Cardiac muscle cell (in vitro differentiated cells and primary cell): ENCODE results near the gene CAMSAP3. TPM values are rescaled to one million over a fixed set of nuclear protein-coding genes. Genes with fewer than 3 reads are reported as not detected.

Source experiments
- DNase-seq, 2 donors: peaks; one replicate each; pipeline versions ENCODE4 v3.0.0 to v3.0.0-alpha.2; 2010 to 2017; ENCODE audit warnings: low read depth in 1 of 2, low spot score in 1 of 2
- H3K27ac ChIP-seq: fragments of 200-600 bp; sonication (generic); 2 replicates; pipeline ENCODE4 v1.5.1; 2016
- H3K27me3 ChIP-seq: fragments of 200-600 bp; sonication (generic); 2 replicates; pipeline ENCODE4 v1.6.0; 2016; ENCODE audit warnings: control low read depth
- H3K36me3 ChIP-seq: fragments of 200-600 bp; sonication (generic); 2 replicates; pipeline ENCODE4 v1.5.1; 2016; ENCODE audit warnings: control low read depth
- H3K4me1 ChIP-seq: fragments of 200-600 bp; sonication (generic); 2 replicates; pipeline ENCODE4 v1.8.1; 2017; ENCODE audit warnings: low read depth, mild to moderate bottlenecking, mixed run types
- H3K4me3 ChIP-seq: fragments of 200-600 bp; sonication (generic); 2 replicates; pipeline ENCODE4 v1.5.1; 2016; ENCODE audit warnings: mild to moderate bottlenecking
- H3K9me3 ChIP-seq: fragments of 200-600 bp; sonication (generic); 2 replicates; pipeline ENCODE4 v1.5.1; 2017; ENCODE audit warnings: low read depth, mild to moderate bottlenecking, control low read depth
- polyA plus RNA-seq: library from polyadenylated mRNA; unstranded; fragments of >200 nt; fragmentation: Nextera tagmentation; extraction: Ambion mirVana; gene quantifications from 2 replicates; pipeline ENCODE4 v1.2.1, GENCODE V29; 2016
- total RNA-seq: library from RNA; depleted of rRNA; stranded (reverse); fragments of >200 nt; gene quantifications from 2 replicates; pipeline ENCODE4 v1.2.3, GENCODE V29; 2016
- TF ChIP-seq, protein P1 (sequence below): IDR thresholded peaks from 2 replicates; pipeline ENCODE4 v1.5.1; 2012; ENCODE audit warnings: low read depth, mild to moderate bottlenecking, low read length

CAMSAP3 gene
- total and polyA plus RNA-seq, 2 experiments from 2014 or later, result 10.8 to 13.5 TPM

DNA sequence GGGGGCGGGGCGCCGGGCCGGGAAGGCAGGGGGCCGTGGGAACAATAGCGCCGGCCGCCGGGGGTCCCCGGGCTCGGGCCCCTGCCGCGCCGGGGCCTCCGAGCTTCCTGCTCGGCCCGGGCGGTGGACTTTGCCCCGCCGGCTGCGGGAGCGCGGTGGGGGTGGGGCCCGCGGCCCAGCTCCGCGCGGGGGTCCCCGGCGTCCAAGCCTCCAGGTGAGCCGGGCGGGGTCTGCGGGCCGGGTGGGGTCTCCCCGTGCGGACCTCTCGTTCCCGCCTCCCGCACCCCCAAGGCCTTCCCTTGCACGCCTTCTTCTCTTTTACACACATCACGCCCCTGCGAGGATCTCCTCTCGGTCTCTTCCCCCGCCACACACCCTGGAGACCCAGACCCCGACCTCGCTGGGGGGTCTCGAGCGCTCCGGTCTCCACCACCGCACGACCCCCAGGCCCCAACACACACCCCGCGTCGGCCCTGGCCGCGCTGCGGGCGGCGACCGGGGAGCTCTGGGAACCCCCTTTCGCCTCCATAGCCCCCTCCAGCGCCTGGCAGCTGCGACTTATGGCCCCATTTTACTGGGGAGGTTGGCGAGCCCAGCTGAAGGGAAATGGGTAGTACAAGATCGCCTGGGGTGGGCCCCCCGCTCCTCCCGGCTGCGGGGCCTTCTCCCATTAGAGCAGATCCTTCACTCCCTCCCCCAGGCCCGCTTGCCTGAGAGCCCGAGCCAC lies 711 bp downstream of the CAMSAP3 start:
- Histone ChIP-seq H3K27me3 (peaks cover 20% of the 10 kb centered on the region), H3K27ac (no peak overlapping the region), H3K36me3 (no peaks in the 10 kb centered on the region), H3K4me1 (no peaks in the 10 kb centered on the region), H3K4me3 (peak overlapping the region; percentile 72), H3K9me3 (no peaks in the 10 kb centered on the region)
- no peak for DNase-seq
- TF ChIP-seq, protein P1, sequence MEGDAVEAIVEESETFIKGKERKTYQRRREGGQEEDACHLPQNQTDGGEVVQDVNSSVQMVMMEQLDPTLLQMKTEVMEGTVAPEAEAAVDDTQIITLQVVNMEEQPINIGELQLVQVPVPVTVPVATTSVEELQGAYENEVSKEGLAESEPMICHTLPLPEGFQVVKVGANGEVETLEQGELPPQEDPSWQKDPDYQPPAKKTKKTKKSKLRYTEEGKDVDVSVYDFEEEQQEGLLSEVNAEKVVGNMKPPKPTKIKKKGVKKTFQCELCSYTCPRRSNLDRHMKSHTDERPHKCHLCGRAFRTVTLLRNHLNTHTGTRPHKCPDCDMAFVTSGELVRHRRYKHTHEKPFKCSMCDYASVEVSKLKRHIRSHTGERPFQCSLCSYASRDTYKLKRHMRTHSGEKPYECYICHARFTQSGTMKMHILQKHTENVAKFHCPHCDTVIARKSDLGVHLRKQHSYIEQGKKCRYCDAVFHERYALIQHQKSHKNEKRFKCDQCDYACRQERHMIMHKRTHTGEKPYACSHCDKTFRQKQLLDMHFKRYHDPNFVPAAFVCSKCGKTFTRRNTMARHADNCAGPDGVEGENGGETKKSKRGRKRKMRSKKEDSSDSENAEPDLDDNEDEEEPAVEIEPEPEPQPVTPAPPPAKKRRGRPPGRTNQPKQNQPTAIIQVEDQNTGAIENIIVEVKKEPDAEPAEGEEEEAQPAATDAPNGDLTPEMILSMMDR, result no peak

DNA sequence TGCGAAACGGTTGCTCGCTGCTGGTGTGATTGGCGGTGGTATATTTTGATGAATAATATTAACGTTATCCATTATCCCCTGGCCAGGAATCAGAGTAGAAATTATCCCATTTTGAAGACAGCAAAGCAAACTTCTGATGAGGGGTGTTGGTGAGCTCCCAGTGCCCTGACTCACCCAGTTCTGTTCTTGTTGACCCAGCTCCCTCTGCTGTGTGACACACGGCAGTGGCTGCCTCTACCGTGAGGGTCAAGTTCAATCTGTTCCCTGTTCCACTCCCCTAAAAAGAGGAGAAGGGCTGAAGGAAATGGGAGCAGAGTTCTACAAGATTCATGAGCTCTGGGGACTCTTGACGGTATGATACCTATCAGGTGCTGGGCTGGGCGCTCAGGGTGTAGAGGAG lies 2.0 kb downstream of the CAMSAP3 start:
- Histone ChIP-seq H3K36me3 (no peaks in the 10 kb centered on the region), H3K27me3 (peaks cover 20% of the 10 kb centered on the region), H3K4me3 (no peak overlapping the region), H3K9me3 (no peaks in the 10 kb centered on the region), H3K4me1 (no peaks in the 10 kb centered on the region), H3K27ac (no peak overlapping the region)
- TF ChIP-seq, protein P1, result no peak
- DNase-seq, result no peak

DNA sequence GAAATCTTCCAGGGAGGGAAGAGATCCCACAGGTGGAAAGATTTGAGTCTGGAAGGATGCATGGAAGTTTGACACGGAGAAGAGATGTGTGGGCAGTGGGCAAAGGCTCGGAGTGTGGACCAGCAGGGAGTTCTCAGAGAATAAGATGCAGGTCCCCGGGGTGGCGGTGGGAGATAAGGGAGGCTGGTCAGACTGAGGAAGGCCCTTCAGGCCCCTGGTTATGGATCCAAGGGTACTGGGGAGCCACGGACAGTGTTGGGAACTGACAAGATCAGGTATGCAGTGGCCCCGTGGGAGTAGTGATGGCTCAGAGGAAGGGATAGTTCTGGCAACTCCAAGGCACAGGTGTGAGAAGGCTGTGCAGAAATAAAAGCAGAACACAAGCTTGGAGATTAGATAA lies 2.5 kb downstream of the CAMSAP3 start:
- Histone ChIP-seq H3K4me1 (no peaks in the 10 kb centered on the region), H3K9me3 (no peaks in the 10 kb centered on the region), H3K27ac (no peak overlapping the region), H3K27me3 (peaks cover 20% of the 10 kb centered on the region), H3K4me3 (no peak overlapping the region), H3K36me3 (no peaks in the 10 kb centered on the region)
- no peak for DNase-seq
- TF ChIP-seq, protein P1, result no peak

- Histone ChIP-seq H3K36me3 (no peaks in the 10 kb centered on the region), H3K27me3 (peaks cover 20% of the 10 kb centered on the region), H3K4me3 (no peak overlapping the region), H3K27ac (no peak overlapping the region), H3K4me1 (no peaks in the 10 kb centered on the region), H3K9me3 (no peaks in the 10 kb centered on the region)
- TF ChIP-seq, protein P1, result no peak
- DNase-seq, result no peak
Observed at GRCh38 chr19:7600721-7601120, 5.1 kb downstream of the CAMSAP3 start.

GRCh38 chr19:7602240-7602934 lies 6.7 kb downstream of the CAMSAP3 start:
- H3K27ac ChIP-seq, result no peak overlapping the region
- no peaks in the 10 kb centered on the region for H3K36me3 ChIP-seq
- peak in 1 of 2 donors; percentile 79 for DNase-seq
- TF ChIP-seq, protein P1, result no peak
- no peaks in the 10 kb centered on the region for H3K4me1 ChIP-seq
- no peak overlapping the region for H3K4me3 ChIP-seq
- peaks cover 7% of the 10 kb centered on the region for H3K27me3 ChIP-seq
- no peaks in the 10 kb centered on the region for H3K9me3 ChIP-seq
